Measurements from ENCODE around the gene DOK4.

DNA sequence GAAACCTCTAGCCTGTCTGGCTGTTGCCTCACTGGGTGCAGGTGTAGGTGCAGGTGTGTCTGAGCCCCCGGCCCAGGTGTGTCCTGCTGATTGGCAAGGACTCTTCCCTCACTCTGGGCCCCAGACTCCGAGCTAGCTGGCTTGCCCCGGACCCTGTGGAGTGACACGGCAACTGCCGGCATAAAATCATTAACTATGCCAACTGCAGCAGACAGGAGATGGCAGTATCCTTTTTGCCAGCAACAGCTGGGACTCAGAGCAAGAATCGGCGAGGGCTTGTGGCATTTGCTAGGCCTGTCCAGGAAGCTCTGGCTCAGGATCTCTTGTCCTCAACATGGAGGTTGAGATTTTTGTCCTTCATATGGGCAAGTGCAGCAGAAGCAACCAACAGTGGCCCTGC lies 59.9 kb downstream of the DOK4 start:
- TF ChIP-seq, protein P1, sequence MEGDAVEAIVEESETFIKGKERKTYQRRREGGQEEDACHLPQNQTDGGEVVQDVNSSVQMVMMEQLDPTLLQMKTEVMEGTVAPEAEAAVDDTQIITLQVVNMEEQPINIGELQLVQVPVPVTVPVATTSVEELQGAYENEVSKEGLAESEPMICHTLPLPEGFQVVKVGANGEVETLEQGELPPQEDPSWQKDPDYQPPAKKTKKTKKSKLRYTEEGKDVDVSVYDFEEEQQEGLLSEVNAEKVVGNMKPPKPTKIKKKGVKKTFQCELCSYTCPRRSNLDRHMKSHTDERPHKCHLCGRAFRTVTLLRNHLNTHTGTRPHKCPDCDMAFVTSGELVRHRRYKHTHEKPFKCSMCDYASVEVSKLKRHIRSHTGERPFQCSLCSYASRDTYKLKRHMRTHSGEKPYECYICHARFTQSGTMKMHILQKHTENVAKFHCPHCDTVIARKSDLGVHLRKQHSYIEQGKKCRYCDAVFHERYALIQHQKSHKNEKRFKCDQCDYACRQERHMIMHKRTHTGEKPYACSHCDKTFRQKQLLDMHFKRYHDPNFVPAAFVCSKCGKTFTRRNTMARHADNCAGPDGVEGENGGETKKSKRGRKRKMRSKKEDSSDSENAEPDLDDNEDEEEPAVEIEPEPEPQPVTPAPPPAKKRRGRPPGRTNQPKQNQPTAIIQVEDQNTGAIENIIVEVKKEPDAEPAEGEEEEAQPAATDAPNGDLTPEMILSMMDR (IDR thresholded peaks at IDR 0.05): no peak
- TF ChIP-seq POLR2A (IDR thresholded peaks at IDR 0.05): no peak

Measured in testis (tissue), 2 donors.